C4-2B (cell line): Measurements from ENCODE around the gene INSR.
"Not testable (repeated sequence)": the region's sequence is repeated elsewhere in the genome, so short reads cannot be mapped to it uniquely, and the experiment has no call there.

Source experiments
- H3K27ac ChIP-seq: fragments of 450-650 bp; 2 replicates; pipeline ENCODE4 v1.5.1; 2017
- CTCF ChIP-seq: fragments of 450-650 bp; conservative IDR thresholded peaks from 2 replicates; pipeline ENCODE4 v1.5.1; 2017; ENCODE audit warnings: mild to moderate bottlenecking
- ZFX ChIP-seq: fragments of 450-650 bp; IDR thresholded peaks from 2 replicates; pipeline ENCODE4 v1.6.1; 2017

INSR gene

GRCh38 chr19:7161292-7161691 is 132.9 kb downstream of the INSR start:
- TF ChIP-seq ZFX, result no peak
- TF ChIP-seq CTCF, result no peak
- no peak overlapping the region for H3K27ac ChIP-seq

GRCh38 chr19:7159105-7159933 is 134.9 kb downstream of the INSR start:
- H3K27ac ChIP-seq, result no peak overlapping the region
- TF ChIP-seq ZFX (no peak), CTCF (no peak)

GRCh38 chr19:7153022-7153421 is 141.2 kb downstream of the INSR start:
- TF ChIP-seq CTCF (no peak), ZFX (no peak)
- no peak overlapping the region for H3K27ac ChIP-seq

GRCh38 chr19:7152568-7152967 is 141.6 kb downstream of the INSR start:
- no peak overlapping the region for H3K27ac ChIP-seq
- TF ChIP-seq CTCF, result no peak

GRCh38 chr19:7149956-7150705 is 144.1 kb downstream of the INSR start:
- TF ChIP-seq CTCF, result no peak
- no peak for TF ChIP-seq ZFX
- no peak overlapping the region for H3K27ac ChIP-seq

GRCh38 chr19:7147119-7147675 is 147.0 kb downstream of the INSR start:
- H3K27ac ChIP-seq, result not testable (repeated sequence)

GRCh38 chr19:7146086-7146485 is 148.1 kb downstream of the INSR start:
- not testable (repeated sequence) for H3K27ac ChIP-seq

- TF ChIP-seq CTCF, result no peak
- no peak for TF ChIP-seq ZFX
- no peak overlapping the region for H3K27ac ChIP-seq
Observed at GRCh38 chr19:7145494-7145893, 148.7 kb downstream of the INSR start.
